Activated CD4-positive, alpha-beta T cell treated with anti-CD3 and anti-CD28 coated beads, Interleukin-10, Interleukin-2, amounts not matched to agents 100 ng/mL and 50 ng/mL, durations not matched to agents 16 hours and 8 hours (primary cell): ENCODE results near the gene RAB11FIP4.
"Not testable (repeated sequence)": the region's sequence is repeated elsewhere in the genome, so short reads cannot be mapped to it uniquely, and the experiment has no call there.

Experiments used
- DNase-seq: peaks from one replicate; pipeline ENCODE4 v3.0.0-alpha.2; 2020

The RAB11FIP4 gene

GRCh38 chr17:31391496-31391949 lies at the start of gene RAB11FIP4:
TSS of gene RAB11FIP4 (plus strand) at chr17:31391675. CDS start at chr17:31391853, 178 bp downstream.
- peak; percentile 15 for DNase-seq

GRCh38 chr17:31345191-31345747 lies 46.2 kb upstream of the RAB11FIP4 start:
- DNase-seq = not testable (repeated sequence)

- DNase-seq = no peak
These were observed 42.0 kb upstream of the RAB11FIP4 start for GRCh38 chr17:31349454-31349853.

GRCh38 chr17:31355935-31356334 lies 35.5 kb upstream of the RAB11FIP4 start:
- DNase-seq = no peak

GRCh38 chr17:31357091-31357490 lies 34.4 kb upstream of the RAB11FIP4 start:
- no peak for DNase-seq

GRCh38 chr17:31357839-31358394 lies 33.6 kb upstream of the RAB11FIP4 start:
- no peak for DNase-seq

- no peak for DNase-seq
These were observed 27.5 kb upstream of the RAB11FIP4 start for GRCh38 chr17:31364012-31364411.

GRCh38 chr17:31366088-31366487 lies 25.4 kb upstream of the RAB11FIP4 start:
- DNase-seq = no peak

- no peak for DNase-seq
These were observed 22.2 kb upstream of the RAB11FIP4 start for GRCh38 chr17:31369266-31369665.

GRCh38 chr17:31371511-31372097 lies 19.9 kb upstream of the RAB11FIP4 start:
- peak; percentile 5 for DNase-seq

GRCh38 chr17:31373150-31374093 lies 18.1 kb upstream of the RAB11FIP4 start:
- peak; percentile 65 for DNase-seq

GRCh38 chr17:31374094-31374447 lies 17.4 kb upstream of the RAB11FIP4 start:
- DNase-seq = no peak

GRCh38 chr17:31374503-31374902 lies 17.0 kb upstream of the RAB11FIP4 start:
- no peak for DNase-seq

GRCh38 chr17:31378638-31379037 lies 12.8 kb upstream of the RAB11FIP4 start:
- DNase-seq = no peak

- no peak for DNase-seq
These were observed 11.8 kb upstream of the RAB11FIP4 start for GRCh38 chr17:31379597-31380205.

- DNase-seq = no peak
These were observed 10.3 kb upstream of the RAB11FIP4 start for GRCh38 chr17:31381165-31381668.

GRCh38 chr17:31382668-31383275 lies 8.7 kb upstream of the RAB11FIP4 start:
- DNase-seq = not testable (repeated sequence)

- not testable (repeated sequence) for DNase-seq
These were observed 8.0 kb upstream of the RAB11FIP4 start for GRCh38 chr17:31383488-31383887.

GRCh38 chr17:31385428-31386285 lies 5.8 kb upstream of the RAB11FIP4 start:
- no peak for DNase-seq

- no peak for DNase-seq
These were observed 4.9 kb upstream of the RAB11FIP4 start for GRCh38 chr17:31386542-31387075.

GRCh38 chr17:31387438-31387837 lies 4.0 kb upstream of the RAB11FIP4 start:
- no peak for DNase-seq
